ENCODE results near the gene FAM124A.

Gene FAM124A, protein sequence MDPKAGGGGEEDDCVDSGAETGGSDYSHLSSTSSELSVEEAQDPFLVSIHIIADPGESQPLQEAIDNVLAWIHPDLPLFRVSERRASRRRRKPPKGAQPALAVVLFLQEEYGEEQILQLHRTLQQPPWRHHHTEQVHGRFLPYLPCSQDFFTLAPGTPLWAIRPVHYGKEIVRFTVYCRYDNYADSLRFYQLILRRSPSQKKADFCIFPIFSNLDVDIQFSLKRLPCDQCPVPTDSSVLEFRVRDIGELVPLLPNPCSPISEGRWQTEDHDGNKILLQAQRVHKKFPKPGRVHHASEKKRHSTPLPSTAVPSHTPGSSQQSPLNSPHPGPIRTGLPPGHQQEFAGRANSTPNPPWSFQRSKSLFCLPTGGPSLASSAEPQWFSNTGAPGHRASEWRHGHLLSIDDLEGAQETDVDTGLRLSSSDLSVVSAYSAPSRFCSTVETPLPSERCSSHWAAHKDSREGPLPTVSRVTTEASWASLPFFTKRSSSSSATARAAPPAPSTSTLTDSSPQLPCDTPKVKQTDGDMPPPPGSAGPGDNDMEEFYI

DNA sequence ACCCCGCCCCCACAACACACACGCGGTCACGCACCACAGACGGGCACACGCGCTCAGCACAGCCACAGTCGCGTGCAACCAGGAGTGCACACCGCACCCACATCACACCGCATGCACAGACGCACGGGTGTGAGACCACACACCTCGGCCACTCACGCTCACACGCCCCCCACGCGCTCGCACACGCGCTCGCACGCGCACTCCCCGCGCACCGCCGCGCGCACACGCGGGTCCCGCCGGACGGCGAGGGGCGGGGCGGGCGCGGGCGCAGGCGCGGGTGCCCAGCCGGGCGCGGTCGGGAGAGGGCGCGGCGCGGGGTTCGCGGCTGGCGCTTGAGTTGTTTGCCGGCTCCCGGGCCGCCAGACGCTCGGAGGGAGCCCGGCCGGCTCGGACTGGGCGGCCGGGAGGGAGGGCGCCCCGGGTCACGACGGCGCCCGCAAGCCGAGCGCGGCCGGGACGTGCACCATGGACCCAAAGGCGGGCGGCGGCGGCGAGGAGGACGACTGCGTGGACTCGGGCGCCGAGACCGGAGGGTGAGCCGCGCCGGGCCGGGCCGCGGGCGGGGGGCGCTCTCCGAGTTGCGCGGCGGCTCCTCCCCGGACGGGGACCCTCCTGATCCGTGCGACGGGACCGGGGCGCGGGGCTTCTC, at the start of gene FAM124A:
FAM124A (plus strand) TSS at position 362 of the 649 bp plus-strand sequence; CDS start at position 466, 104 bp downstream.
- peak; percentile 5 to 25 for DNase-seq

DNA sequence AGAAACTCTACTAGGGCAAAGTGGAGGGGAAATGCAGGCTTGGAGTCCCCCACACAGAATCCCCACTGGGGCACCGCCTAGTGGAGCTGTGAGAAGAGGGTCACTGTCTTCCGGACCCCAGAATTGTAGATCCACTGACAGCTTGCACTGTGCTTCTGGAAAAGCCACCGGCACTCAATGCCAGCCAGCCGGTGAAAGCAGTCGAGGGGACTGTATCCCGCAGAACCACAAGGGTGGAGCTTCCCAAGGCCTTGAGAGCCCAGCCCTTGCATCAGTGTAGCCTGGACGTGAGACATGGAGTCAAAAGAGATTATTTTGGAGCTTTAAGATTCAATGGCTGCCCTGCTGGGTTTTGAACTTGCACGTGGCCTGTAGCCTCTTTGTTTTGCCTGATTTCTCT, 47.2 kb upstream of the FAM124A start:
- no peak for DNase-seq

DNA sequence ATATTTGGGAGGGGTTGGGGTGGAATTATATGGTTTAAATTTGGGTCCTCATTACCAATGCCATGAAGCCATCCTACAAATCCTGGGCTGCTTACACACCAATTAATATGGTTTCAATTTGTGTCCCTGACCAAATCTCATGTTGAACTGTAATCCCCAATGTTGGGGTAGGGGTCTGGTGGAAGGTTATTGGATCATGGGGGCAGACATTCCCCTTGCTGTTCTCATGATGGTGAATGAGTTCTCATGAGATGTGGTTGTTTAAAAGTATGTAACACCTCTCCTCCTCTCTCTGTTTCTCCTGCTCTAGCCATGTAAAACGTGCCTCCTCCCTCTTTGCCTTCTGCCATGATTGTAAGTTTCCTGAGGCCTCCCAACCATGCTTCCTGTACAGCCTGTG, 46.6 kb upstream of the FAM124A start:
- no peak for DNase-seq

DNA sequence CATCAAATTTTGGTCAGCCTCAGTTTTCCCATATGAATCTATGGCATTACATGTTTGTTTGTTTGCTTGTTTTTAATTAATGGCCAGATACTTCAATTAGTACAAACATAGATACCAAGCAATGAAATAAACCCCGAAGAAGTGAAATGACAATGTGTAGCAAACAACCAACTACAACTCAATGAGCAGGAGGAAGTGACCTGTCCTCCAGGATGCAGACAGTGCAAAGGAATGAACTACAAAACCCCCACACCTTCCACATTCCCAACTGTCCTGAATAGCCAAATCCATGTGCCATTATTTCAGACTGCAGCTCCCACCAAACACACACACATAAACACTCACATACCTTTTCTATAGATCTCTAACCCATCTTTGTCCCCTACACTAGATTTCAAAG, 45.0 kb upstream of the FAM124A start:
- no peak for DNase-seq

DNA sequence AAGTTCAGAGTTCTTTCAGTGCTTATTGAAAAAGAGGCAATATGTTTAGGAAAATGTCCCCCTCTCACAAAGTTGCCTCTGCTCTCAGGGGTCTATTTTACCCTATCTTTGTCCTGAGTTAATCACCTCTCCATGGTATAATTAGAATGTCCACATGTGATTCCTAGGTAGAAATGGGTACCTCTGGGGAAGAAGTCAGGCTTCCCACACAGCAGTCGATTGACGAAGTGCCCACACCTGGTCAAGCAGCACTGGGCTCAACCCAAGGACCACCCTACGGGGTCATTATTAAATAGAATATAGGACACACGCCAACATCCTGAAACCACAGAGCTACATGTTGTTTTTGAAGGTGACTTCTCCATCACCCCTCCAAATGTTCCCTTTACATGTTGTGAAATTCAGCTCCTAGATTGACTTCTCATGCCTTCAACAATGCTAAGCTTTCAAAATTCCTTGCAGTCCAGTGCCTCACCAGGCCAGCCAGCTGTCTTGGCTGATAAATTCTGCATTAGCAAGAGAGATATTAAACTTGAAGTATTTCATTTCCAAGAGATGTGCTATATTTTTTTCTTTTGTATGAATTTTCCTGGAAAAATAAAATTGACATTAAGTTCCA, 43.6 kb upstream of the FAM124A start:
- DNase-seq, result no peak

DNA sequence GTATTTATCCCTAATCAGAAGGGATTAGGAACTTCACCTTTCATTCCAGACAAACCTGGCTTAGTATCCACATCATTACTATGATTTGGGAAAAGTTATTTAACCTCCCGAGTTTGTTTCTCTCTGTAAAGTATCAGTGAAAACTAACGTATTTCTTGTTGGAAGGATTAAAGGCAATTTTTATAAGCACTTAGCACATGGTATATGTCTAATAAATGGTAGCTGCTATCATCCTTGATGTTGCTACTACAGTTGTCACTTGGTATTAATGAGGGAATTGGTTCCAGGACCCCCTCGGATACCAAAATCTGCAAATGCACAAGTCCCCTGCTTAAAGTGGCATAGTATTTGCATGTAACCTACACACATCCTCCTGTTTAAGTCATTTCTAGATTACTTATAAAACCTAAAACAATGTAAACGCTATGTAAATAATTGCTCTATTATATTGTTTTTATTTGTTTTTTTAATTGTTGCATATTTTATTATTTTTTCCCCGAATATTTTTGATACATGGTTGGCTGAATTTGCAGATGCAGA, 42.7 kb upstream of the FAM124A start:
- no peak for DNase-seq

DNA sequence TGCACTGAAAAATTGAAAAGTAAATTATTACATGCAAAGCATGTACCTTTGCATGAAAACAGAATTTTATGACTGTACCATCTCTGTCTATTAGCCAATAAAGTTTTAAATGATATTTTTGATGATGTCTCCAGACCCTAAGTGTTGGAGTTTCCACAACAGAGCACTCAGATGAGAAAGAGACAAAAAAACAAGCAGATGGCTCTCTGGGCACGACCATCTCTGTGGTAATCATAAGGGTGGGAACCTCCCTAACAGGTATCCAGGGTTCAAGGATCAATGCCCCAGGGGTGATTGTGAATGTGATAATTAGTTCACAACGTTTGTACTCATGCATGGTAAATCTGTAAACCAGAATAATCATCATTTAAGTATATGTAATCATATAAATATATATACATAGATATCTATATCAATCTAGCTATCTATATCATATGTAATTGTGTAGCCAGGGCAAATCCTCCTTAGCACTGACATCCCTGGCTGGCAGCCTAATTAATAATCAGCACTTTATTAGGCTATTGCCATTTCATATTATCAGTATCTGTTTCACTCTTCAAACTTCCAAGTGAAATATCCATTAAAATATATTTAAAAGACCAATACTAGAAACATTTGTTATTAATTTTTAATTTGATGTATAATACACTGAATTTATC, 41.2 kb upstream of the FAM124A start:
- DNase-seq, result no peak

DNA sequence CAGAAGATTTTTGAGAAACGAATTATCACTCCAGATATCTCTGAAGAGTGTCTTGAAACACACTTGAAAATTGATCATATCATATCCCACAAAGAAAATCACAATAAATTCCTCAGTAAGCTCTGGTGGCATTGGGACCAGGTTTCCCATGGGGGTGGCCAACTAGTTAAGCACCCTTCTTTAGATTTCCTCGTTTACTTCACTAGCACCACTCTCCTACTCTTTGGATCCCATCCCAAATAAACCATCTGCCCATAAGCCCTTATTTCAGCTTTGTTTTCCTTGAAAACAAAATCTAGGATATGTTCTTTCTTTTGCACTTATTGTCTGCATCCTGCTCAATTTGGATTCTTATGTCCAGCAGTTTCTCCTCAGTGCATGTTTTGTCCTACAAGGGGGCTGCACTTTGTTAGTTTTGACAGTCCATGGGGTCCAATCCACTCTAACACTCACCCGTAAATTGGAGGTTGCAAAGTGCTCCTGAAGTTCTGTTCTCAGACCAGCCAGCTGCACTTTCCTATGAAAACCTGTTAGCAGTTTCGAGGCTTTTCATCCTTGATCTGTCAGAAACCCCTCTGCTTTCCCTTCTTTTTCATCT, 40.3 kb upstream of the FAM124A start:
- DNase-seq, result no peak

DNA sequence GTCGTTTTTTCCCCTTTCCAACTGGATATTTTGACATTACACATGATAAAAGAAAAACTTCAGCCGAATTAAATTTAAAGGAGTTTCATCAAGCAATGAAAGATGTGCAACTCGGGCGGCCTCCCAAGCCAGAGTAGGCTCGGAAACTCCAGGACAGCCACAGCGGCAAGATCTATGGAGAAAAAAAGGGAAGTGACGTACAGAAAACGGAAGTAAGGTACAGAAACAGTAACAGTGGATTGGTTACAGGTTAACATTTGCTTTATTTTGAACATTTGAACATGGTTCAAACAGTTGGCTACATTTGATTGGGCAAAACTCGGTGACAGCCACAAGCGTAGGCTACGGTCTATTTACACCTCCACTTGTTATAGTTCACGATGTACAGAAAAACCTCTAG, 30.5 kb upstream of the FAM124A start:
- no peak for DNase-seq

DNA sequence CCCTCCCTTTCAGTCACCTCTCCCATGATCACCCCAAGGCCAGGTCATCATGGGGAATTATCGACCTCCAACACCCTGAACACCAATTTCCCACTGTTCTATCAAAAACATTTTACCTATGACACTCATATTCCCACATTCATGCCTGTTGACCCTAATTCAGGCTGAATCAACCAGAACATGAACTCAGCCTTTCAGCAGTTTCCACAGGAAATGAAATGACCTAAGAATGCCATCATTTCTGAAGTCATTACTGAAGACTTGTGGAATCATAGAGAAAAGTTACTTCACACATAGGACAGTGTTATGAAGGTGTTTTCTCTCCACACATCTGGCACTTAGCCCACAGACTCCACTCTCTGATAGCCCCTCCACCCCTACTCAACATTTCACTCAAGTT, 29.9 kb upstream of the FAM124A start:
- DNase-seq, result no peak

DNA sequence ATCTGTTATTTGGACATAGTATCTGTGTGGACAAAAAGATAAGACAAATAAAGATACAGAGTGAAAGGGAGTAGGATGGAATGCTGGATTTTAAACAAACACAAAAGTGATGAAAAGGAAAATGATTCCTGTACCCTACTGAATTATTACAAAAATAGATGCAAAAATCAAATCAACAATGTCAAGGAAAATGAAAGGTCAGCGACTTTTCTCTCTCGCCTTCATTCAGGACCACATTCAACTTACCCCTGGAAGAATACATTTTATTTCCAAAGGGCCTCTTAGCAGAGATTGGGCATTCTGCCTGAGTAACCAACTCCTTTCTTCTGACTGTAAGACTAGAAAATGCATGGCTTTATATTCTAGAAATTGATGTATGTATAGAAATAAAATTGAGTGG, 28.8 kb upstream of the FAM124A start:
- DNase-seq, result no peak

DNA sequence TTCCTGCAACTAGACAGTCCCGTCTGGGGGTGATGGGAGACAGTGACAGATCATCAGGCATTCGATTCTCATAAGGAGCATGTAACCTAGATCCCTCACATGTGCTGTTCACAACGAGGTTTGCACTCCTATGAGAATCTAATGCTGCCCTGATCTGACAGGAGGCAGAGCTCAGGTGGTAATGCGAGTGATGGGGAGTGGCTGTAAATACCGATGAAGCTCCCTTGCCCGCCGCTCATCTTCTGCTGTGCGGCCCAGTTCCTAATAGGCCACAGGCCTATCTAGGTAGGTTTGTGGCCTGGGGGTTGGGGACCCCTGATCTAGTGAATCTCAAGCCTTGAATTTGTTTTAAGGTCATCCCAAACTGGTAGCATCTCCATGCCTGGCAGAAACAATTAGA, 27.3 kb upstream of the FAM124A start:
- no peak for DNase-seq

DNA sequence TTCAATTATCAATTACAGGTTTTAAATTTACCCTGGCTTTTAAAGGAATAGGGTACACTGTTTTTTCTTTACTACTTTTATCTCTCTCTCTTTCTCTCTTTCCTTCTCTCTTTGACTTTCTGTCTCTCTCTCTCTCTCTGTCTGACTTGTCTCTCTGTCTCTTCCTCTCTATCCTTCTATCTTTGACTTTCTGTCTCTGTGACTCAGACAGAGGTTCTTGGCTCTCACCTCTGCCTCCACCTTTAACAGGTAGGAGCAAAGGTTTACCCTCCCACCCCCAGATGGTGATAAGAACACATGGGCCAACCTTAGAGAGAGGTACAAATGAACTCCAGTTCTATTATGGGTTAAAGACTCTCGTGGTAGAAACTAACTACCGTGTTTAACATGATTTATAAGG, 20.3 kb upstream of the FAM124A start:
- no peak for DNase-seq

DNA sequence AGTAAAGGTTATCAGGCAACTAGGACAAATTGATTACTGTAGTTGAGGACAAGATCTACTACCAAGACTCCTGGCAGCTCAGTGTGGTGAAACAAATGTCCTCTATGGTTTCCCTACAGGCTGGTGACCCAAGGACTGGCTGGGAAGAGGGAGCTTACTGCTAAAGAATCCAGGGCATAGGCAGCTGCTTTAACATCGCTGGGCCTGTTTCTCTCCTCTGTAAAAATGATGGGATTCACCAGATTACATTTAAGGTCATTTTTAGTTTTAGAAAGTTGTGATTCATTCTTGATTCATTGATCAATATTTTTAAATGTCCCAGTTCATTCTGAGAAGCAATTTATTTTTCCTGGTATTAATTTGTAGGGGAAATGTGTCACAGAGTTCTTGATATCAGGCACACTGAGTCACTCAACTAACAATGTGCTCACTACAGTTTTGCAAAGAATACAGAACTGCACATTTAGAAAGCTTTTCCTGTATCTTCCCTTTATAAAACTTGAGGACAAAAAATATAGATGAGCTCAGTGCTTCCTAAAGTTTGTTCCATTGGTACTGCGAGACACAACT, 19.6 kb upstream of the FAM124A start:
- no peak for DNase-seq

DNA sequence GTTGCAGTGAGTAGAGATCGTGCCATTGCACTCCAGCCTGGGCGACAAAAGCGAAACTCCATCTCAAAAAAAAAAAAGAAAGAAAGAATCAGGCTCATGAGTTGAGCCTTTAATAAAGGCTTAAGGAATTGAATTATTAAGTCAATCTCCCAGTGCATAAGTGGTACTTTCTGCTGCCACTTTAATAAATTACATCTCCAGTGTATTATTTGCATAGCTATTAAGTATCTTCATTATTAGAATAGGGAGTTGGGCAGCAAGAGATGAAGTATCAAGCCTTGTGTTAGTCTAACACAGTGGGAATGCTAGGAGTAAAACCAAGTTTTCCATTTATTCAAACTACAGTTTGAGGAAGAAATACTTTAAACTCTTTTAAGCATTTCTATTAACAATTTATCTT, 15.6 kb upstream of the FAM124A start:
- no peak for DNase-seq

DNA sequence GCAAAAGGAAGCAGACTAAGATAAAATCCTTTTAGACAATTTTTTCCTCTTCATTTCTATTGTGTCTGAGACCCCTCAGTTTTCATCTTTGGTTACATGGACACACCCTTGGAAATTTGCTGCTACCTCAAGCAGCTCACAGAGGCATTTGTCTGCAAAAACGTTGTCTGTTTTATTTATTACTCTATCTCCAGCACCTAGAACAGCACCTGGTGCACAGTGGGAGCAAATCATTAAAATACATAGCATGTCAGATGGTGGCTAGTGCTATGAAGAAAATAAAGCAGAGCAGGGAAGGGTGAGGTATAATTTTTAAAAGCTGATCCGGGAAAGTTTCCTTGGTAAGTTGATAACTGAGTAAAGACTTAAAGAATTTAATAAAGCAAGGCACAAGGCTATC, 14.3 kb upstream of the FAM124A start:
- DNase-seq, result no peak

DNA sequence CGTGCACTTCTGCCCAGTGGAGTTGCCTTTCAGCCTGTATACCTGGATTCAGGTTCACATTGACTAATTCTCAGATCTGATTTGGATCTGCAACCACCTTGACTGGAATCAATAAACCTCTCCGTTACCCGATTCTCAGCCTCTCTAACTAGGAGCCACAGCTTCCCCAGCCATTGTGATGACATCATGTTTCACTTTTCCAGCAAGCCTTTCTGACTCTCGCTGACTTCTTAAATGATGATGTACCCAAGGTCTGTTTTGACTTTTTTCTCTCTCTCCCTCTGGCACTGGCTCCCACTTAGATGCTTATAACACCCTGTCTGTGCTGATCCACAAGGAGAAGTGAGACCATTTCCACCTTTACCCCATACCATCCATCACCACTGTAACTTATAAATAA, 13.5 kb upstream of the FAM124A start:
- no peak for DNase-seq

DNA sequence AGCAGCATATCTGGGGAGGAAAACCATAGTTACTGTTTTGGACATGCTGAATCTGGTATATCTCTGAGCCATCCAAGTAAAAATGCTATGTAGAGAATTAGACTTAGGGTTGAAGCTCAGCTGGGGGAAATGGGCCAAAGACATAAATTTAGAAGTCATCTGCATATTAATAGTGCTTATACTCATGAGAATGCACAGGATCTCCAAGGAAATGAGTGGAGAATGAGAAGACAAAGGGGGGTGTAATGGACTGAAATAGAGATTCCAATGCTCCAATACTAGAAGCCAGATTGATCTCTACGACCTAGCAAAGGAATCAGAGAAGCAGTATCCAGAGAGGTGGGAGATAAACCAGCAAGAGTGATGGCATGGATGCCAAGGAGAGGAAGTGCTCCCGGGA, 10.3 kb upstream of the FAM124A start:
- no peak for DNase-seq

DNA sequence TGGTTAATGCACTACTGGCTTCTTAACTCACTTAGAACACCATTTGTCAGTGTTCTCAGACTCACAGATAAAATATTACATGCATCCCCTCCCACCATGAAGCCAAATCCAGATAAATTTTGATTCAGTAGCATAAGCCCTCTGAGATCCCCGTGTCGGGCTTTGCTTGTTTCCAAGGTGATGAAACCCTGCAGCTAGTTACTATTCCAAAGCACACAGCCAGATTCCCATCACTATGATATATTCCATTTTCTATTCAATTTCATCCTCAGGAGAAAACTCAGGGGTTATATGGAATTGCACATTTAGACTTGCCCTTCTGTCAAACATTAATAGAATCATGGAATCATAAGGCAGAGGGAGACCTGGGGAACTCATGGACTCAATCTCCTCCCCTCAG, 9.4 kb upstream of the FAM124A start:
- no peak for DNase-seq

DNA sequence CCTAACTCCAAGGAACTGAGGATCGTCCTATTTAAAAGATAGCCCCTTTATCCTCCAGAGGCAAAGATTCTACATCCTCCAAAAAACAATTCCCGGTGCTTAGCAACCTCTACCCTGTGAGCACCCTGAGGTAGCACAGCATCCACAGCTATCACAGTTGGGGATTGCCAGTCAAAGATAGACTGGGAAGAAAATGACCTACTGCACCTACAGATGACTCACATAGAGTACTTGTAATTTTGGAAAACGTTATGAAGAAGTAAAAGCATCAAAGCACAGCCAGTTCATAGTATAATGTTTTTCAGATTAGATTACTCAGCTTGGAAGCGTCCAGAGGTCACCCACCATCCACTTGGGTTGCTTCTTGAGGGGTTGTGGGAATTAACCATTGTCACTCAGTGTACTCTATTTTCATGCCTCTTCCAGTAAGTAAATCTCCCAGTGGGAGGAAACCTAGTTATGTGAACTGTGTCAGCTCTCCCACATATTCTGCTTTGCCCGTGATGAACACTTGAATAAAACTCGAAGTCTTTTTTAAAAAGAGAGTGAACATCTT, 8.9 kb upstream of the FAM124A start:
- DNase-seq, result no peak

DNA sequence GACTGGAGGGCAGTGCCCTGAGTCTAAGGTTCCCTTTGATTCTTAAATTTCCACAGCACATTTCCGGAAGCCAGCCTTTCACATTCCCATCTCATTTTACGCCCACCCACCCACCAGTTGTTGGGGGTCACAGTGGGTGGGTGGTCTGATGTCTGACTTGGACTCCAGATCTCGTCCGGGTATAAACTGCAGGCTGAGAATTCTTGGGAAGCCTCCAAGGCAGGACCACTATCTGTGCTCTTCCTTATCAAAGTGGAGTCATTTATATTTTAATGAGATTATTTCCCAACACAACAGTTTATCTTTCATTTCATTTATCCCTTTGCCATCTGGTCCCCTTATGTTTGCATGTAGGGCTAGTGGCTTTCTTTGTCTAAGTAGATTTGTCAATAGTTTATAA, 3.6 kb upstream of the FAM124A start:
- DNase-seq, result no peak

DNA sequence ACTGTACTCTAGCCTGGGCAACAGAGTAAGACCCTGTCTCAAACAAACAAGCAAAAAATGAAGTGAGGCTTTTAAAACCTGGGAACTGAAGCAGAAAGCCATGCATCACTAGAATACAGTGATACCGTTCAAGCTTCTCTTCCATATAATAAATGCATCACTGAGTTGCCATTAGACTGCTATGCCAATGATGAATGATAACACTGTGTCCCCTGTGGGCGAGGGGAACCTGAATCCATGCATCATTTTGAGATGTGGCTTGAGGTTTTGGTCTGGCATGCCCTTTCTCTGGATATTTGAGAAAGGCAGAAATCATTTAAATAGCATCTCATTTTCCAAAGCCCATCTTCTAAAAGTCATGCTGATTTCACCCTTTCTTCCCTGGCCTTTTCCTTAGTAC, 1.5 kb upstream of the FAM124A start:
- no peak for DNase-seq
